ENCODE data around the gene FBRSL1.
"Not testable (repeated sequence)": the region's sequence is repeated elsewhere in the genome, so short reads cannot be mapped to it uniquely, and the experiment has no call there.

The FBRSL1 gene

DNA sequence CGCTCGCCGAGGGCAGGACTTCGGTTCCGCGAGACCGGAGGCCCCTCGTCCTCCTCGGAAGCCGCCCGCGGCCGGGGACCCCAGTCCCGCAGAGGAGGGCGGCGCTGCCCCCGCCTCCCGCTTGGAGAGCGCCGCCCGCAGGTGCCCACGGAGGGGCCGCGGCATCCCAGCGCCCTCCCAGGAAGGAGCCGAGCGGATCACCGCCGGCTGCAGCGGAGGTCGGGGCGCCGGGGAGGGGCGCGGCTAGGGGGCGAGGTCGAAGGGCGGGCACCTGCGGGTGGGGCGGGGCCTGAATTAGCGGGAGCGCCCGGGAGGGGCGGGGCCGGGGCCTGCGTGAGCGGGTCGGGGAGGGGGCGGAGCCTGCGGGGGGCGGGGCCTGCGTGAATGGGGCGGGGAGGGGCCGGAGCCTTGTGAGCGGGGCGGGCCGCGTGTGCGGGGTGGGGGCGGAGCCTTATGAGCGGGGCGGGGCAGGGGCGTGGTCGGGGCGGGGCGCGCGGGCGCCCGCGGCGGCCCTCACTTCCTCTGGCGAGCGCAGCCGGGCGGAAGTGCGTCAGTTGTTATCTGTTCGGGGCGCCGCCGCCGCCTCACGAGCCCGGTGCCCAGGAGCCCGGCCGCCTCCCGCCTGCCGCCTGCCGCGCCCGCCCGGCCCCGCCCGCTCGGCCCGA is at the start of gene FBRSL1:
Gene FBRSL1 (plus strand): TSS at position 550 of the 665 bp plus-strand sequence.
- DNase-seq: peak; percentile 93

DNA sequence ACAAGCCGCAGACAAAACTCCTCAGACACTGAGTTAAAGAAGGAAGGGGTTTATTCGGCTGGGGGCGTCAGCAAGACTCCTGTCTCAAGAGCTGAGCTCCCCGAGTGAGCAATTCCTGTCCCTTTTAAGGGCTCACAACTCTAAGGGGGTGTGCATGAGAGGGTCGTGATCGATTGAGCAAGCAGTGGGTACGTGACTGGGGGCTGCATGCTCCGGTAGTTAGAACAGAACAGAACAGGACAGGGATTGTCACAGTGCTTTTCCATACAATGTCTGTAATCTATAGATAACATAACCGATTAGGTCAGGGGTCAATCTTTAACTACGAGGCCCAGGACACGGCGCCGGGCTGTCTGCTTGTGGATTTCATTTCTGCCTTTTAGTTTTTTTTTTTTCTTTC is 49.5 kb upstream of the FBRSL1 start:
- not testable (repeated sequence) for DNase-seq

DNA sequence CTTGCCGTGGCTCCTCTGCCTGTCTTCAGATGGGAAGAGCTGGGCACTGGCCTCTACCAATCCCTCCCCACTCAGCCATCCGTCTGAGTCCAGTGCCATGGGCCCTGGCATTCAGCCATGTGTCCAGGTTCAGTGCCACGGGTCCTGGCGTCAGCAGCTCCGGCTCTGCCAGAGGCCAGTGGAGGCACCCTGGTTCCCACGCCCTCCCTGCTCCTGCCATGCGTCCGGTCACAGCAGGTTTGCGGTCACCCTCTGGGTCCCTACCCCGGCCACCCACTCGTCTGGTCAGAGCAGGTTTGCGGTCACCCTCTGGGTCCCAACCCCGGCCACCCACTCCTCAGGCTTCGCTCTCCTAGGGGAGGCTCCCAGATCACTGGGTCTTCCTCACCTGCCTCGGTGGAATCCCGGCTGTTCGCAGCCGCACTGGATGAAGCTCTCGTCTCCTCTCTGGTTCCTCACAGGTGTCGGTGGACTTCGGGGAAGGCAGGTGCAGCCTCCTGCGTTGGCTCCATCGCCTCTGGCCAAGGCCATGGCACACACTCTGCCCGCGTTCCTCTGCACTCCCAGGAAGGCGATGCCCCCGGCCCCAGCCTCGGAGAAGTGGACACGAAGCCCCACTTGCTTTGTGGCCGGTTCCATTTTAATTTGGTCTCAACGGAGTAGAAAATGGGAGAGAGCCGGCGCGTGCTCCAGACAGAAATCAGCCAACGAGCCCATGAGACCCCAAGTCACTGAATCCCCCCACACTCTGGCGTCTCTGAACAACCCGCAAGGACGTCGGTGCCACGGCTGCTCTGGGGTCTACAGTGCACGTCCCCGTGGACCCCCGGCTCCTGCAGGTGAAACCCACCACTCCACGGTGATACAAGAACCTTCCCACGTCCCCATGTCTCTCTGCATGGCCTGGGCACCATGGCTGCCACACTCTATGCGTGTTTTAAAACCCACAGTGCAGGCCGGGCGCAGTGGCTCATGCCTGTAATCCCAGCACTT is 47.8 kb upstream of the FBRSL1 start:
- no peak for DNase-seq

DNA sequence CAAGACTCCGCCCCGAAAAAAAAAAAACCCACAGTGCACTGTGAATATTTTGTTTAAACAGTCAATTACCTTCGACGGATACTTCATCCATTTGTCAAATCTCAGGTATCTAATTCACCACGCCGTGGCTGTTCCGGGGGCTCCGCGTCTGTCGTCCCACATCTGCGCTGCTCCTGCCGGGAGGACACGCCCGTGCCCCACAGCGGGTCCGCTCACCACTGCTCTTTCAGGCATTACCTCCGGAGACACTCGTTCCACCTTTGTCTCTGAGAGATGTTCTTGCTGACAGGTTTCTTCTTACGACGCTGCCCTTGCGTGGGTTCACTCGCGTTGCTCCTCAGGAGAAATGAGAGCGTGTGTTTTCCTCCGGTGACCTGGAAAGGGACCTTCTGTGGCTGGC is 46.9 kb upstream of the FBRSL1 start:
- no peak for DNase-seq

DNA sequence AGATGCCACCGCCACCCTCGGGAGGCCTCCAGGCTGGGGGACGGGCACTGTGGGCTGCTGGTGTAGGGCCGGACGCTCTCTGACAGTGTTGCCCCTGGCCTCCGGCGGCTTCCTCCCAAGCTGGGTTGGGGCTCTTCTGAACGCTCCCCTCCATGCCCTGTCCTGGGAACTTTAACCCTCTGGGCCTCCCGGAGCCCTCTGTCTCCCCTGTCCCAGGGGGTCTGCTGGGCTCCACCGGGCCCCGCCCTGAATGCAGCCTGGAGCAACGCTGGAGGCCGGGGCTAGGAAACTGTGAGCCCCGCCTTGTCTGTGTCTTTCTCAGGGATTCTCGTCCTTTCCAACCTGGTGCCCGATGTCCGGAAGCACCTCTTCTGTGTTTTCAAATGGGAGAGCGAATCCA is 45.7 kb upstream of the FBRSL1 start:
- no peak for DNase-seq

DNA sequence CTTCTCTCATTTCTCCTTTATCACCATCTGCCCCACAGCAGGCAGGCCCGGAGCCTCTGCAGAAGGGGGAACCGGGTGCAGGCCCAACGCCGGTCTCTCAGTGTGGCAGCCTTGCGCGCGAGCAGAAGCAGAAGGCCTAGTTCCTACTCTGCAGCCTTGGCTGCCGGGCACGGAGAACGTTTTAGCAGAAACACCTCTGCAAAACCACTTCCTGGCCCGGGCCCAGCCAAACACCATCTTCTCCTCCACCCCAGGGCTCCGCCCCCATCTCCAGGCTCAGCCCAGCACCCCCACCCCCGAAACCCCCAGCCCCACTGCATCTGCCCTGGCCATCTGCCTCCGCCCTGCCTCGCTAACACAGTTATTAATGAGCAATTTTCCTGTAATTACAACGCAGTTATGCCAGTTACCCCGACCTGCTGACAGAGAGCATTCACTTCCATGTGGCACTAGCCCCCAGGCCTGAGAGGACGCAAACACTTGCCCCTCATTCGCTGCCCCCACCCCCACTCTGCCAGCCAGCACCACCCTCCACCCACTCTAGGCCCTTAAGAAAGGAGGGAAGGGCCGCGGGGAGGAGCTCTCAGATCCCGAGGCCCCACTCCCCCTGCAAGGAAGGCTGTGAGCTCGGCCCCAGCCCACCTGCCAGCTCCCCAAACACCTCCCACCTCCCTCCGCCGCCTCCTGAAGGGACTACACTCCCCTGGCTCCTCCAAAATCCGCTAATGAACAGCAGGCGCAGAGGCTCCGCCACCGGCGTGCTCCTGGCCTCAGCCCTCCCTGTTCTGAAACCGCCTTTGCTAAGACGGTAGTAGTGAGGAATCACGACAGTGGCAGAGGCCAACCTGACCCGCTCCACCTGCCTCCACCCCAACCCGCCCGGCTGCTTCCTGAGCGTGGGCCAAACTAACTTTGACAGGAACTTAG is 44.7 kb upstream of the FBRSL1 start:
- peak; percentile 87 for DNase-seq

DNA sequence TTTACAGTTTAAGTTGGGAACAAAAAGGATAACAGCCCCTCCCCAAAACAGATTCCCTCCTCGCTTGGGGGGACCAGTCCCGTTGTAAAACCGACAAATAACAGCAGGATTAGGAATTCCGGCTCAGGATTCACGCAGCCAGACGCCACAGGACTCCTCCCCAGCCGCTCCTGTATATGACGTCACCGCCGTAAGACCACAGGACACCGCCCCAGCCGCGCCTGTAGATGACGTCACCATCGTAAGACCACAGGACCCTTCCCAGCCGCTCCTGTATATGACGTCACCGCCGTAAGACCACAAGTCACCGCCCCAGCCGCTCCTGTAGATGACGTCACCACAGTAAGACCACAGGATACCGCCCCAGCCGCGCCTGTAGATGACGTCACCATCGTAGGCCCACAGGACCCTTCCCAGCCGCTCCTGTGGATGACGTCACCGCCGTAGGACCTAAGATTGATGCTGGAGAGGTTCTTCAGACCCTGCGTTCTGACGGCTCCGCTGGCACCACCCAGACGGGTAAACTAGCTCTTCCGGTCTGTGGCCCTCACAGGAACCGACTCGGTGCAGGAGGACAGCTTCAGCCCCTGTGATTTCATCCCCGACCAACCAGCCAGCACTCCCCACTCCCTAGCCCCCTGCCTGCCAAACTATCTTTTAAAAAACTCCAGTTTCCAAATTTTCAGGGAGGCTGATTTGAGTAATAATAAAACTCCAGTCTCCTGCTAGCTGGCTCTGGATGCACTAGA is 43.9 kb upstream of the FBRSL1 start:
- peak; percentile 87 for DNase-seq

DNA sequence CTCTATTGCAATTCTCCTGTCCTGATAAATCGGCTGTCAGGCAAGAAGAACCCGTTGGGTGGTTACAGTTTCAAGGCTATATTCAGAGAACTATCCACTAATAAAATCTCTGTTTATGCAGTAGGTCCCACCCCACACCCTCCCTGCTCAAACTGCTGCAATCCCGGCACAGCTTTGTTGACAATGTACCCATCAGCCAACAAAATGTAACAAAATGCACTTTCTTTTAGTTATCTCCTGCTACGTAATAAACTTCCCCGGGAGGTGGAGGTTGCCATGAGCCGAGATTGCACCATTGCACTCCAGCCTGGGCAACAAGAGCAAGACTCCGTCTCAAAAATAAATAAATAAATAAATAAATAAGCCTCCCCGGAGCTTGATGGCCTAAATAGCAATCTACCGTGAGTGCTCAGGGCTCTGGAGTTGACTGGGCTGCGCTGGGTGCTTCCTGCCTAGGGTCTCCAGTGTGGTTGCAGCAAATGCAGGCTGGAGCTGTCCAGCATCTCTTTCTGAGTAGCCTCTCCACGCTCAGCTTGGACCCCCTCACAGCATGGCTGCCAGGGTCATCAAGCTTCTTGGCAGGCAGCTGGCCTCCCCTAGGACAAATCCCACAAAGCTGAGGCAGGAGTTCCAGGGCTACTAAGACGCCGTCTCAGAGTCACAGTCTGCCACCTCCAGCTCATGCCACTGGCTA is 43.2 kb upstream of the FBRSL1 start:
- no peak for DNase-seq

DNA sequence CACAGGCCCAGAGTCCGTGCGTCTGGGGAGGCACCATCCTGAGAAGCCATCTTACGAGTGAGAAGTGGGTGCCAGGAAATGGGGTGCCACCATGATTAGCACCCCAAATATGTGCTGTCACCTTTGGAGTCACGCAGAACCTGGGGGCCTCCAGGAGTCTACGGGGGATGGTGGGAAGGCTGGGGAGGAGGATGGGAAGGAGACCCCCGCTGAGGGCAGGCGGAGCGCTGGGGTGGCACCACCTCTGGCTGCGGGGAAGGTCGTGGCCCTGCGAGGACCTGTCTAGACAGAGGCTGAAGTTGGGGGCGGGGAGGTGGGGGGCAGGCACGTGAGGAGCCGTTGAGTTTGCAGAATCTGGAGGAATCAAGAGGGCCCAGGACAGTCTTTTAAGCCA is 42.6 kb upstream of the FBRSL1 start:
- no peak for DNase-seq

DNA sequence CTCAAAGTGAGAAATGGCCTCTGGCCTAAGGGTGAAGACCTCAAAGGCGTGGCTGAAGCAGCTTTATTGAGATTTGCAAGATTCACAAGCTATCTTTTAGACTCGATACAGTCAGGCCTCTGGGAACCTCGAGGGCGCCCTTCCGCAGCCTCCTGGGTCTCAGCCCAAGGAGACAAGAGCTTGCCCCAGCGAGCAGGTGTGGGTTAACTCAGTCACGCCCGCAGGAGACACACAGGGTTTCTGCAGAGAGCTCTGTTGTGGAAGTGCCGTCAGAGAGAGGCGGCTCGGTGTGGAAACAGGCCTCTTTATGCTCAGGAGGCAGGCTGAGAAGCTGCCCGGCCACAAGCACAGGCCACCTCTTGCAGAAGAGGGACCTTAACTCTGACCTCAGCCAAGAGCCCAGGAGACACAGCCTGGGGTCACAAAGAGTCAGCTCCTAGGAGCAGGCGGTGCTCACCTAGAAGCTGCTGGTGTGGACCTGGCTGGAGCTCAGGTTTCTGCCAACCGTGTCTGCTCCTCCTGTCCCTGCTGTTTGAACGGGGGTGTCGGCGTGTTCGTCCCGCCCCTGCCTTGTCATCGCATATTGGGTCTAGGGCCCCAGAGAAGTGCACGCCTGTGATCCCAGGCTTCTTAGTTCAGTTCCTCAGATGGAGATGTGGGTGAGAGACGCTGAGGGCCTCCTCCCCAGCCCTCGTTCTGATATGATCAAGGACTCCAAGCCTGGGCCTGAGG is 42.1 kb upstream of the FBRSL1 start:
- DNase-seq: no peak

DNA sequence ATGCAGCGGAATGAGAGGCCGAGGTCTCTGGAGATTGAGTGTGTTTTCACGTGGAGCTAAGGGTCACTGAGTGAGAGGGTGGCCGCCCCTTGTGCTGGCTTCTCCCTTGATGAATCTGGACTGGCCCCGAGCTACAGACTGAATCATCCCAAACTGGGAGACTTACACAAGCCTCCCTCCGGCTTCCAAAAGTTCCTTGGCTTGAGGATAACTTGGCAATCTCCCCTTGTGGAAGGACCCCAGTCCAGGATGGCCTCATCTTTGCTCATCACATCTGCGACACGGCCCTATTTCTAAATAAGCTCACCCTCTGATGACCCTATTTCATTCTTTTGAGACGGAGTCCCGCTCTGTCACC is 41.5 kb upstream of the FBRSL1 start:
- DNase-seq: no peak

DNA sequence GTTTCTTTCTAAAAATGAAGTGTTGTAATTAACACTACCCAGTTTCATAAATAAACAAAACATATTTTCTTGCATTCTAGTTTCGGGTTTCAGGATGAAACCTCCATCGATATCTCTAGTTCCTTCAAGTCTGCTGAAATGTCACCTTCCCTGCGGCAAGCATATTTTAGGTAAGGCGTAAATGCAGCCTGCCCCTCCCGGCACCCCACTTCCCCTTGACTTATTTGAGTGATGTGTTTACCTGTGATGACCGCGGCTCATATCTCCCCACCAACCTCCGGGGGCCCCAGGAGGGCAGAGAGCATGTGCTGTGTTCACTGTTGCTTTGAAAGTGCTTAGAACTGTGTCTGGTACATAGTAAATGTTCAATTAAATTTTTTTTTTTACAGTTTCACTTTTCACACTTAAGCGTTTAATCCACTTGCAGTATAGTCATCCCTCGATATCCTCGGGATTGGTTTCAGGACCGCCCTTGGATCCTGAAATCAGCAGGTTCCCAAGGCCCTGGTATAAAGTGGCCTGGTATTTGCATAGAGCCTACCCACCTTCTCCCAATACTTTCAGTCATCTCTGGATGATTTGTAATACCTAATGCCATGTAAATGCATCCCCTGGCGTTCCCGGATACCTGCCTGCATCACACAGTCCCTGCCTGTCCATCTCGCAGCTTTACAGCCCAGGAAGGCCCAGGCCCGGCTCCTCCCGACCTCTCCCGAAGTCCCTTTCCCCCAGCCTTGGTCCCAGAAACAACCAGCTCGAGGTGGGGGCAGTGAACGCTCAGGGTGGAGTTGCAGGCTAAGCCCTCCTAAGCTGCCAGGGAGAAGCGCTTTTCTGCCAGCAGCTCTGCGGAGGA is 40.2 kb upstream of the FBRSL1 start:
- peak; percentile 34 for DNase-seq

DNA sequence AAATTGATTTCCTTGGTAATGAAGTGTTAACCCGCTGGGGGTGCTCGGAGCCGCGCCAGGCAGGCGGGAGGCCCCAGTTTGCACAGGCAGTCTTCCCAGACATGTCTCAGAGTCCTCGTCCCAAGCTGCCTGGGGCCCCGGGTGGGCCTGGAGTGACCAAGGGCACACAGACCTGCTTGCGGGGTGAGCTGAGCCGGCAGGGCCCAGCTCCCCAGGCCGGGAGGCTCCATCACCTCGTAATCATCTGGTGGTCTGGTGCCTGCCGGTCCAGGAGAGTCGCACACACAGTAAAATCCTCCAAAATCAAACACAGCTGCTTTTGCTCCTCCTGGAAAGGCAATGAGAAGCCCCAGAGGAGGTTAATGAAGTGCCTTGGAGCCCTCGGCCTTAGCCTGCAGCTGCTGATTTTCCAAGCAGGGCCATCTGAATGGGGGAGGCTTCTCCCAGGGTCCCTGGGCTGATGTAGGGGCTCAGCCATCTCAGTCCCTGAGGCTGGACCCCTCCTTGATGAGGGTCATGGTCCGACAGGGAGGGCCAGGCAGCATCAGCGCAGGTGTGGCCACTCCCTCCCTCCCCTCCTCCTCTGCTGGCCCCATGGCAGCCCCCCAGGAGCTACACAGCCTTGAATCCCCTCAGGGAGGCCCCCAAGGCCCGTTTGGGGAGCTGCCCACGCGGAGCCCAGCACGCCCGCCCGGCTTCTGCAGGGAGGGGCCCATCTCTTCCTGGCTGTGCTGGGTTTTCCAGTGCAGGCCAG is 39.4 kb upstream of the FBRSL1 start:
- no peak for DNase-seq

DNA sequence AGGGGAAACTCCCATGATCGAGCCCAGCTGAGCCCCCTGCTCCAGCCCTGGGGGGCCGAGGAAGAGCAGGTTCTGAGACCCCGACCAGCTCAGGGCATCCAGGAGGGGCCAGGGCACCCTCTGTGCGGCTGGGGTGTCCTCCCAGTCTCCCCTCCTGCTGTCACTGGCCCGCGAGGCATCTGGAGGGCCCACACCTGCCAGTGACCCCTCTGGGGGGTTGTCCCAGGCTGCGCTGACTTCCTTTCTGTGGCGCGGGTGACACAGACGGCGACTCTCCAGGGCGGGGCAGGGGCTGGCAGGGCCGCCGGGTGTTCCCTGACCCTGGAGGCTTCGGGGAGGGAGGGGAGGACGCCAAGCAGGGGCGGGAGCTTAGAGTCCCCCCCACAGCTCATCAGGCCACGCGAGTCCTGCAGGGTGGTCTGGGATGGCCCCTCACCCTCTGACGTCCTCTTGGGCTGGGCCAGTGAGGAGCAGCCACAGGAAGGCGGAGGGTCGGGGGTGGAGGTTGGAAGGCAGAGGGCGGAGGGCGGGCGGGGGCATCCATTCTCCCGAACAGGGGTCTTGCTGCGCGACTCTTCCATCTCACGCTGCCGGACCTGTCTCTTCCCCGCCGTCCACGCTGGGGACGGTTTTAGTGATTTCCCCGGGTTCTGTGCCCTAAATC is 38.6 kb upstream of the FBRSL1 start:
- DNase-seq: no peak

DNA sequence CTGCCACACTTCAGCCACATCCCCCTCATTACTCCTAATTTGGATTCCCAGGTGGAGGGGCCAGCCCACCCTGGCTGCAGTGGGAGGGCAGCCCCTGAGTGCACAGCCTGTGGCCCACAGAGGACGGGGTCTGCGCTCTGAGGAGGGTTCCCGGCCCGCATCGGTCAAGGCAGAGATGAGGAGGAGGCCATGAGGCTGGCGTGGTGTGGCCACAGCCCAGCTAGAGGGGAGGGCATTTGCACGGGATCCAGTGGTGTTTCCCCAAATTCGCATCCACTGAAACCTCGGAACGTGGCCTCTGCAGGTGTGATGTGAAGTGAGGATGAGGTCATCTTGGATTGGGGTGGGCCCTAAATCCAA is 38.1 kb upstream of the FBRSL1 start:
- no peak for DNase-seq

DNA sequence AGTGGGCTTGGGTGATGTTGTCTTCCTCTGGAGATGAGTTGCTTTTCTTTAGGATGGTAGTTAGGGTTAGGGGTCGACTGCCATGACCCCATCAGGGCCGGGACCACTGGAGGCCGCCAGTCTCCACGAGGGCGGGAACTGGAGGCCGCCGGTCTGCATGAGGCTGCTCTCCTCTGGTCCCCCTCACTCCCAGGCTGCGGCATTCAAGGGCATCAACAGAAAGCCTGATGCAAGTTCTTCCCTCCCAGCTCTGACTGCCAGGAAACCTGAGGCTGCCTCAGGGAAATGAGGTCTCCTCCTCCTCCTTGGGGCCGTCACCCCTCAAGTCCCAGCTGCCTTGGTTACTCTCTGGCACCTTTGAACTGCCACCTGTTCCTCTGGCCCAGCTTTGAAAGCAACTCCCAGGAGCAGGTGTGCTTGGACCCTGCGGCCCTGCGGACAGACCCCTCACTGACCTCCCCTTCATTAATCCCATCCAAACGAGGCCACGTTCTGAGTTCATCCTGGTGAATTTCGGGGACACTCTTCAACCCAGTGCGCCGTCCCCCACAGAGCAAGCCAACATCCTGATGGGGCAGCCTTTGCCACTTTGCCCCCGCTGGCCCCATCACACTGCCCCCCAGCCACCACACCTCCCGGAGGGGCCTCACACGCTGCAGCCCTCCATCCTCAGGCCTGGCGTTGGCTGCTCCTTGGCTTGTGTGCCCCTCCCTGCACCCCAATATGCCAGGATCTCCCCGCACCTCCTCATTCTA is 37.2 kb upstream of the FBRSL1 start:
- DNase-seq: no peak

DNA sequence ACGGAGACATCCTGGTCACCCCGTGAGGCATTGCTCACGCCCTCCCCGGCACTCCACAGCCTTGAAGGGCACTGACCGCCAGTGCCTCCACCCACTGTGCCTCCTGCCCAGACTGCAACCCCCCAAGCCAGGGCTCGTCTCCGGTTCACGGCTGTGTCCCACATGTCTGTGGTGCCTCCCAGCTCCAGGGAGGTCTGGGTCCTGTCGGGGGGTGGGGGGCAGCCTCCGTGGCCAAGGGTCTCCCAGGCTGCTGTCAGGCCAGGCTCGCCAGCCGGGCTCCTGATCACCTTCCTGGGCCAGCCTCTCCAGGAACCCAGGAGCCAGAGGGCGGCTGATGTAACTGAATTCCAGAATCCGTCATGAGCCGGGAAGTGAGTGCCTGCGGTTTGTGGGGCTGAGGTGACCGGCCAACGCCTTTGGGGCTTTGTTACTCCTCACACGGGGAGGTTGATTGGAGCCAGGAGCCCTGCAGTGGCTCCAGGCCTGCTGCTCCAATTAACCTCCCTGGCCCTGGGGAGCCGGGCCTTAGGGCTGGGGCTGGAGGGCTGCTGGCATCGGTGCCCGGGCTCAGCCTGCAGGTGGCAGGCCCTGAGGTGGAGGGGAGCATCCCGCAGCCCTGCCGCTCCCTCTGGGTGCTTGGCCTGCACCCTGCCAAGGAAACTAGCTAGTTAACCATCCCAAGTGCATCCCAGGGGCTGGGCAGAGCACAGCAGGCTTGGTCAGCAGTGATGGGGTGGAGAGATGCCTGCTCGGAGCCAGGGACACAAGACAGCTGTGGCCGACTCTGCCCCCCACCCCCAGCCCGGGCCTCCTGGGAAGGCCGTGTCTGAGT is 36.4 kb upstream of the FBRSL1 start:
- DNase-seq: no peak

Measured in CD4-positive, alpha-beta T cell treated with Interleukin-21 for 1 hour (primary cell).